Natural killer cell (primary cell): ENCODE measurements around the gene NAXE. TPM values are rescaled to one million over a fixed set of nuclear protein-coding genes. Genes with fewer than 3 reads are reported as not detected.
A peak's percentile ranks its signal among the peaks of the same experiment; 100 is the strongest.

Experiments used
- ATAC-seq, 3 donors: fragments of 150-1000 bp in 2 of 3; fragments of 200-7000 bp in 1 of 3; cut with Tn5 transposase; 1 replicate in 1 of 3; 2 replicates in 2 of 3; pipeline ENCODE4 v1.10.0; 2021; ENCODE audit warnings: mild to moderate bottlenecking in 2 of 3, moderate library complexity in 2 of 3
- DNase-seq, 2 donors: peaks; one replicate each; pipeline versions ENCODE4 v3.0.0 to v3.0.0-alpha.2; 2013 to 2021; ENCODE audit warnings: mixed read lengths in 1 of 2
- H3K27ac ChIP-seq: one replicate; pipeline ENCODE4 v1.5.1; 2013; ENCODE audit warnings: mild to moderate bottlenecking, low read length
- H3K27me3 ChIP-seq: one replicate; pipeline ENCODE4 v1.6.1; 2013; ENCODE audit warnings: low read length; ENCODE audit not compliant: control insufficient read depth, insufficient read depth
- H3K36me3 ChIP-seq: one replicate; pipeline ENCODE4 v1.6.1; 2013; ENCODE audit warnings: low read length; ENCODE audit not compliant: control insufficient read depth, insufficient read depth
- H3K4me1 ChIP-seq: one replicate; pipeline ENCODE4 v1.6.1; 2013; ENCODE audit warnings: low read length; ENCODE audit not compliant: control insufficient read depth, insufficient read depth
- H3K4me3 ChIP-seq: one replicate; pipeline ENCODE4 v1.5.1; 2013; ENCODE audit warnings: low read length
- H3K9me3 ChIP-seq: one replicate; pipeline ENCODE4 v1.6.1; 2013; ENCODE audit warnings: low read length; ENCODE audit not compliant: control insufficient read depth, insufficient read depth
- H3K27ac Mint-ChIP-seq, 2 donors: one replicate each; pipeline ENCODE4 v1.8.0; 2022; ENCODE audit warnings: mild to moderate bottlenecking in 2 of 2, mixed read lengths in 2 of 2, moderate library complexity in 1 of 2
- H3K27me3 Mint-ChIP-seq, 2 donors: one replicate each; pipeline ENCODE4 v1.8.0; 2022; ENCODE audit warnings: low read depth in 2 of 2, mixed read lengths in 2 of 2
- H3K36me3 Mint-ChIP-seq: one replicate; pipeline ENCODE4 v1.8.0; 2022; ENCODE audit warnings: mixed read lengths
- H3K4me1 Mint-ChIP-seq, 2 donors: one replicate each; pipeline ENCODE4 v1.8.0; 2022; ENCODE audit warnings: mixed read lengths in 2 of 2
- H3K4me3 Mint-ChIP-seq: one replicate; pipeline ENCODE4 v1.8.0; 2022; ENCODE audit warnings: mild to moderate bottlenecking, moderate library complexity, mixed read lengths
- H3K9me3 Mint-ChIP-seq, 2 donors: one replicate each; pipeline ENCODE4 v1.8.0; 2022; ENCODE audit warnings: mixed read lengths in 2 of 2
- WGBS: methylation state at CpG from one replicate; pipeline ENCODE4 v1.1.7; 2013; ENCODE audit warnings: missing lambda C conversion rate; ENCODE audit not compliant: insufficient coverage; 5-methylcytosine and 5-hydroxymethylcytosine counted together
- intact Hi-C: fragments of 100-400 bp; cut with micrococcal nuclease; formaldehyde crosslinking; loops from one replicate; pipeline ENCODE4 v1.14.2; 2022
- total RNA-seq, 4 donors: library from RNA; stranded (reverse); fragments of 120-200 nt in 1 of 4; gene quantifications; one replicate each; pipeline versions ENCODE4 v1.2.3 to v1.2.4, GENCODE V29; 2013 to 2022
- TF ChIP-seq, protein P1 (sequence below): fragments of 200-600 bp; IDR thresholded peaks from one replicate; pipeline ENCODE4 v1.8.0; 2022; ENCODE audit warnings: antibody characterized with exemption

NAXE gene
- total RNA-seq, 3 donors from 2014 or later (not counting 1 experiment from before 2014, with no cell fraction given): 32.6 to 52.5 (median 36.6) TPM

DNA sequence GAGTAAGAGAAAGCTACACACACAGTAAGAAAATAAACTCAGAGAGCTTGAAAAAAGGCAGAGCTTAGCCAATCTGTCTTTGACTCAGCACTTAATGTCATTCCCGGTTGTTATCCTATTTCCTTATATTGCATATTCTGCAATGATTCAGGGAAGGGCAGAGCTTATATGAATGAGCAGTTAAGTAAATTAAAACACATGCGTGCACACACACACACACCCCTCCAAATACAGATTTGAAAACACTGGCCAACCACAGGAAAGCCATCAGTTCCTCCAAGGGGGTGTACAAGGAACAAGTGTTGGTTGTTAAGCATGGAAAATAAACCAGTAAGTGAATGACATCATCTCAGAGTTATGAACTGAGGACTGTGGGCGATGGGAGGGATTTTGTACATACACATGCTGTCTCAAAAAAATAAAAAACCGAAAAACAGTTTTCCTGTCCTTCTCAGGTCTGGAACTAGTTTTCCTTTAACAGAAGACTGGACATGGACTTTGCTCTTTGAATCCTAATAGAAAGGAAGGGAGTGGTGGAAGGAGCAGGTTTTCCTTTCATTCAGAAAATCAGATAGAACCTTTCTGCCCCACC, 20.2 kb upstream of the NAXE start:
- Histone ChIP-seq H3K4me1 (peaks cover 11% of the 10 kb centered on the region), H3K27ac (no peak overlapping the region), H3K27me3 (peaks cover 21% of the 10 kb centered on the region), H3K4me3 (no peak overlapping the region), H3K36me3 (no peaks in the 10 kb centered on the region), H3K9me3 (no peaks in the 10 kb centered on the region)
- Mint-ChIP-seq H3K27ac (no peak overlapping the region), H3K4me3 (peak overlapping the region; percentile 32), H3K9me3 (no peaks in the 10 kb centered on the region), H3K36me3 (no peaks in the 10 kb centered on the region), H3K27me3 (peaks cover 29 to 37% of the 10 kb centered on the region in 2 donors), H3K4me1 (peaks cover 14 to 15% of the 10 kb centered on the region in 2 donors)
- DNase-seq (no peak), ATAC-seq (no peak)
- intact Hi-C loops: no loop called here
- 72% methylated on average over 2 of the region's 4 CpGs for WGBS
- TF ChIP-seq, protein P1, sequence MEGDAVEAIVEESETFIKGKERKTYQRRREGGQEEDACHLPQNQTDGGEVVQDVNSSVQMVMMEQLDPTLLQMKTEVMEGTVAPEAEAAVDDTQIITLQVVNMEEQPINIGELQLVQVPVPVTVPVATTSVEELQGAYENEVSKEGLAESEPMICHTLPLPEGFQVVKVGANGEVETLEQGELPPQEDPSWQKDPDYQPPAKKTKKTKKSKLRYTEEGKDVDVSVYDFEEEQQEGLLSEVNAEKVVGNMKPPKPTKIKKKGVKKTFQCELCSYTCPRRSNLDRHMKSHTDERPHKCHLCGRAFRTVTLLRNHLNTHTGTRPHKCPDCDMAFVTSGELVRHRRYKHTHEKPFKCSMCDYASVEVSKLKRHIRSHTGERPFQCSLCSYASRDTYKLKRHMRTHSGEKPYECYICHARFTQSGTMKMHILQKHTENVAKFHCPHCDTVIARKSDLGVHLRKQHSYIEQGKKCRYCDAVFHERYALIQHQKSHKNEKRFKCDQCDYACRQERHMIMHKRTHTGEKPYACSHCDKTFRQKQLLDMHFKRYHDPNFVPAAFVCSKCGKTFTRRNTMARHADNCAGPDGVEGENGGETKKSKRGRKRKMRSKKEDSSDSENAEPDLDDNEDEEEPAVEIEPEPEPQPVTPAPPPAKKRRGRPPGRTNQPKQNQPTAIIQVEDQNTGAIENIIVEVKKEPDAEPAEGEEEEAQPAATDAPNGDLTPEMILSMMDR: no peak

DNA sequence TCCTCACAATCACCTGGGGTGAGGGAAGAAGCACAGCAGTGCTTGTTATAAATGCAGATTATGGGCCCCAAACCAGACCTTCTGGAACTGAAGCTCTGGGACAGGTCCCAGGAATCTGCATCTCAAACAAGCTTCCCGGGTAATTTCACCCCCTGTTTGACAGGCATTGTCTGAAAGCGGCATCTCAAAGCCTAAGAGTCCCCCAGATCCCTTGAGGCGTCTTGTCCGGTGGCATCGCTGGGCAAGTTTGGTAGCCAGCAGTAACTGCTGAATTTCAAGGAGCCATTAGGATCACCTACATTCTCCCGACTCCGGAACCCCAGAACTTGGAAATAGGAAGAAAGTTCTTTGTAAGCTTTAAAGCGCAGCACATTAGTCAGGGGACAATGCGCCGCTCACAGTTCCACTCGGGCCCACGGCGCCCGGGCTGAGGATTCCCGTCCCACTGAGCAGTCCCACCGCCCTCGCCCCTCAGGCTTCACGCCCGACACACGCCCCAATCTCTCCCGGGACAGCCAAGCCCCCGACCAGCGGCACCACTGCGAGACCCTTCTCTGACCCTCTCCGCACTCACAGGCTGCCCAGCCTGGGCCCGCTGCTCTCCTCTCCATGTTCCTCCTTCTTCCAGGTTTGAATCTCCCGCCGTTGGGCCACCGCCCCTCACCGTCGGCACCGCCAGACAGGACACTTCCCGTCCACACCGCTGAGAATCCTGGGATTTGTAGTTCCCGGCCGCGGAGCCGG, 19.5 kb upstream of the NAXE start, which contains the start of gene IQGAP3:
Gene IQGAP3, minus strand, starts transcription at position 647 of the 744 bp plus-strand sequence. Its CDS starts 36 bp downstream, at position 611.
- intact Hi-C loops: no loop called here
- 5% methylated on average over 38 of the region's 38 CpGs for WGBS
- Mint-ChIP-seq H3K4me3 (peak within 1 kb of the TSS; percentile 82), H3K9me3 (no peaks in the 10 kb centered on the region), H3K4me1 (peaks cover 14 to 15% of the 10 kb centered on the region in 2 donors), H3K27ac (peak within 1 kb of the TSS in 1 of 2 donors; percentile 13), H3K36me3 (no peaks in the 10 kb centered on the region), H3K27me3 (peaks cover 29 to 37% of the 10 kb centered on the region in 2 donors)
- peaks cover 11% of the 10 kb centered on the region for H3K4me1 ChIP-seq
- TF ChIP-seq, protein P1: no peak
- ATAC-seq (peak; percentile 73 to 84 (median 74)), DNase-seq (peak; percentile 35 to 83)
- H3K9me3 ChIP-seq: no peaks in the 10 kb centered on the region
- H3K4me3 ChIP-seq: no peak within 1 kb of the TSS
- H3K27ac ChIP-seq: no peak within 1 kb of the TSS
- H3K27me3 ChIP-seq: peaks cover 21% of the 10 kb centered on the region
- no peaks in the 10 kb centered on the region for H3K36me3 ChIP-seq

DNA sequence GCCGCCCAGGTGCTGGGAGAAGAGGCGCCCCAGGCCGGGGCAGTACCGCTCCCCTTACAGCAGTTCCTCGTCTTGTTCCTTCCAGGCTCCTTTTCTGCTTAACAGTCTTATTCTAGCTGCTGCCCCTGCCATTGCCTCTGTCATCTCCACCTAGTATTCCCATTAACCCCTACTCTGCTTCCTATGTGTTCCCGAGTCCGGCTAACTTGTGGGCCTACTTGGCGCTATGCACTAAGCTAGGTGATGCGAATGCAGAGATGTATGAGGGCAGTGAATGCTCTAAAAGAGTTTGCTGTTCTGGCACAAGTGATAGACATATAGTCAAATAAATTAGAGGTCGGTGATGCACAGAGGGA, 18.9 kb upstream of the NAXE start:
- no peak for DNase-seq
- Mint-ChIP-seq H3K36me3 (no peaks in the 10 kb centered on the region), H3K9me3 (no peaks in the 10 kb centered on the region), H3K4me3 (peak overlapping the region; percentile 82), H3K27ac (peak overlapping the region in 1 of 2 donors; percentile 13), H3K27me3 (peaks cover 29 to 37% of the 10 kb centered on the region in 2 donors), H3K4me1 (peaks cover 14 to 15% of the 10 kb centered on the region in 2 donors)
- no peaks in the 10 kb centered on the region for H3K9me3 ChIP-seq
- intact Hi-C loops: no loop called here
- ATAC-seq: no peak
- H3K4me3 ChIP-seq: no peak overlapping the region
- no peaks in the 10 kb centered on the region for H3K36me3 ChIP-seq
- H3K4me1 ChIP-seq: peaks cover 11% of the 10 kb centered on the region
- H3K27ac ChIP-seq: no peak overlapping the region
- TF ChIP-seq, protein P1: no peak
- H3K27me3 ChIP-seq: peaks cover 21% of the 10 kb centered on the region
- WGBS: 49% methylated on average over 10 of the region's 10 CpGs
